H1 (cell line): ENCODE results near the gene FRMD6. TPM values are rescaled to one million over a fixed set of nuclear protein-coding genes. Genes with fewer than 3 reads are reported as not detected.

ENCODE experiments used
- ATF3 ChIP-seq: IDR thresholded peaks from 2 replicates; pipeline ENCODE4 v1.6.1; 2011; ENCODE audit warnings: low read depth, mild to moderate bottlenecking, low read length; ENCODE audit not compliant: insufficient read depth
- CHD7 ChIP-seq: fragments of 300-600 bp; sonication (generic); IDR thresholded peaks from 2 replicates; pipeline ENCODE4 v1.7.1; 2012; ENCODE audit warnings: low read length, moderate library complexity, mild to moderate bottlenecking, inconsistent platforms; ENCODE audit not compliant: insufficient replicate concordance
- EZH2 ChIP-seq: fragments of 200-600 bp; sonication (generic); IDR thresholded peaks from 2 replicates; pipeline ENCODE4 v1.7.1; 2012; ENCODE audit warnings: low read depth, mild to moderate bottlenecking, moderate library complexity, low read length, inconsistent platforms; ENCODE audit not compliant: severe bottlenecking
- KDM4A ChIP-seq: IDR thresholded peaks from one replicate; pipeline ENCODE4 v1.7.1; 2012; ENCODE audit warnings: low read depth, mild to moderate bottlenecking, moderate library complexity, low read length, inconsistent platforms; ENCODE audit not compliant: severe bottlenecking
- MAFK ChIP-seq: IDR thresholded peaks from 2 replicates; pipeline ENCODE4 v1.6.1; 2012; ENCODE audit warnings: low read depth, mild to moderate bottlenecking, improper control_type of control experiment, low read length
- PHF8 ChIP-seq: fragments of 200-600 bp; sonication (generic); conservative IDR thresholded peaks from 2 replicates; pipeline ENCODE4 v1.7.1; 2012; ENCODE audit warnings: low read depth, mild to moderate bottlenecking, inconsistent platforms, low read length, moderate library complexity
- TAF1 ChIP-seq: IDR thresholded peaks from 2 replicates; pipeline ENCODE4 v1.6.1; 2011; ENCODE audit warnings: mild to moderate bottlenecking, low read depth, low read length
- ZNF274 ChIP-seq: IDR thresholded peaks from 2 replicates; pipeline ENCODE4 v1.7.0; 2012; ENCODE audit warnings: low read length, borderline replicate concordance; ENCODE audit errors: extremely low read depth
- polyA plus RNA-seq, 7 experiments: library from polyadenylated mRNA; depleted of rRNA in 3 of 7; stranded (reverse) in 5 of 7; unstranded in 2 of 7; fragments of >200 nt in 5 of 7; fragments of 200-250 nt in 2 of 7; gene quantifications; 1 replicate in 5 of 7; 2 replicates in 1 of 7; 4 replicates in 1 of 7; pipeline versions ENCODE4 v1.2.1 to v1.2.3, GENCODE V29; 2011 to 2013; ENCODE audit warnings: missing spikeins in 2 of 7, mixed read lengths in 2 of 7
- total RNA-seq: library from RNA; stranded (reverse); fragmentation: NEBNext Ultra II Directional; extraction: Animal tissue kit (Norgen Biotek cat#: 25700); gene quantifications from 2 replicates; pipeline ENCODE4 v1.2.1, GENCODE V29; 2021

The FRMD6 gene
- total and polyA plus RNA-seq, 2 of the 8 experiments (the other 6 are each of a cell fraction or from before 2014, with no cell fraction given), result 5.4 to 23.7 TPM

- TF ChIP-seq CHD7 (no peak), ZNF274 (no peak), TAF1 (no peak), KDM4A (no peak), ATF3 (no peak), EZH2 (no peak), MAFK (no peak), PHF8 (no peak)
Measured at GRCh38 chr14:51653775-51654532, 2.2 kb downstream of the FRMD6 start (continued).
